Naive thymus-derived CD4-positive, alpha-beta T cell (primary cell): Measurements from ENCODE around the gene RFFL. TPM values are rescaled to one million over a fixed set of nuclear protein-coding genes. Genes with fewer than 3 reads are reported as not detected.
"Not testable (repeated sequence)": the region's sequence is repeated elsewhere in the genome, so short reads cannot be mapped to it uniquely, and the experiment has no call there.

ENCODE experiments used
- ATAC-seq: fragments of 150-1000 bp; cut with Tn5 transposase; 2 replicates; pipeline ENCODE4 v1.10.0; 2021; ENCODE audit warnings: mild to moderate bottlenecking, moderate library complexity
- CTCF ChIA-PET: fragments of 350-600 bp; sonication (Branson Sonifier 250); formaldehyde crosslinking; loops from one replicate; lab custom pipeline; 2021; ENCODE audit warnings: antibody characterized with exemption; lab: Charles Lee
- POLR2A ChIA-PET: fragments of 350-600 bp; sonication (Branson Sonifier 250); formaldehyde crosslinking; loops from one replicate; lab custom pipeline; 2021; ENCODE audit warnings: antibody characterized with exemption, inconsistent platforms; lab: Charles Lee
- DNase-seq, 9 donors: peaks; one replicate each; pipeline versions ENCODE4 v3.0.0 to v3.0.0-alpha.2; 2020 to 2022; ENCODE audit warnings: mixed read lengths in 1 of 9
- H3K27ac ChIP-seq: one replicate; pipeline ENCODE4 v1.7.0; 2013; ENCODE audit warnings: mild to moderate bottlenecking, low read depth, low read length, moderate library complexity
- H3K27me3 ChIP-seq, 2 donors: one replicate each; pipeline ENCODE4 v1.7.0; 2013; ENCODE audit warnings: low read length in 2 of 2, mild to moderate bottlenecking in 2 of 2, moderate library complexity in 2 of 2; ENCODE audit not compliant: control insufficient read depth in 2 of 2, insufficient read depth in 2 of 2
- H3K36me3 ChIP-seq, 3 experiments: 1 replicate in 2 of 3; 2 replicates in 1 of 3; pipeline ENCODE4 v1.7.0; 2013; ENCODE audit warnings: low read length in 3 of 3, mild to moderate bottlenecking in 3 of 3, moderate library complexity in 1 of 3; ENCODE audit not compliant: insufficient read depth in 3 of 3, control insufficient read depth in 2 of 3
- H3K4me1 ChIP-seq, 2 donors: one replicate each; pipeline ENCODE4 v1.7.0; 2013; ENCODE audit warnings: low read length in 2 of 2, mild to moderate bottlenecking in 2 of 2, moderate library complexity in 1 of 2; ENCODE audit not compliant: control insufficient read depth in 2 of 2, insufficient read depth in 2 of 2
- H3K4me3 ChIP-seq: 2 replicates; pipeline ENCODE4 v1.7.0; 2013; ENCODE audit warnings: mild to moderate bottlenecking, low read length
- H3K9me3 ChIP-seq, 3 experiments: 1 replicate in 2 of 3; 2 replicates in 1 of 3; pipeline ENCODE4 v1.7.0; 2013; ENCODE audit warnings: low read length in 3 of 3; ENCODE audit not compliant: control insufficient read depth in 2 of 3
- H3K27ac Mint-ChIP-seq, 9 donors: one replicate each; pipeline ENCODE4 v1.8.0; 2020 to 2022; ENCODE audit warnings: mixed read lengths in 9 of 9, mild to moderate bottlenecking in 8 of 9, moderate library complexity in 5 of 9, inconsistent platforms in 2 of 9
- H3K27me3 Mint-ChIP-seq, 5 donors: one replicate each; pipeline ENCODE4 v1.8.0; 2021 to 2022; ENCODE audit warnings: mixed read lengths in 5 of 5, mild to moderate bottlenecking in 1 of 5
- H3K36me3 Mint-ChIP-seq, 5 donors: one replicate each; pipeline ENCODE4 v1.8.0; 2020 to 2022; ENCODE audit warnings: mixed read lengths in 5 of 5, mild to moderate bottlenecking in 3 of 5, inconsistent platforms in 1 of 5
- H3K4me1 Mint-ChIP-seq, 7 donors: one replicate each; pipeline ENCODE4 v1.8.0; 2020 to 2022; ENCODE audit warnings: mixed read lengths in 7 of 7, mild to moderate bottlenecking in 3 of 7, inconsistent platforms in 1 of 7
- H3K4me3 Mint-ChIP-seq, 10 donors: one replicate each; pipeline ENCODE4 v1.8.0; 2020 to 2022; ENCODE audit warnings: mild to moderate bottlenecking in 10 of 10, mixed read lengths in 10 of 10, moderate library complexity in 6 of 10, inconsistent platforms in 2 of 10
- H3K9me3 Mint-ChIP-seq, 11 donors: one replicate each; pipeline ENCODE4 v1.8.0; 2020 to 2022; ENCODE audit warnings: mixed read lengths in 11 of 11, mild to moderate bottlenecking in 4 of 11, inconsistent platforms in 1 of 11, moderate library complexity in 1 of 11
- intact Hi-C, 2 donors: fragments of 100-400 bp; cut with micrococcal nuclease; formaldehyde crosslinking; loops; one replicate each; pipeline ENCODE4 v1.15.1; 2023
- polyA plus RNA-seq, 2 donors: library from polyadenylated mRNA; unstranded; fragments of 300-500 nt; fragmentation: Illumina TruSeq; gene quantifications; one replicate each; pipeline ENCODE4 v1.2.3, GENCODE V29; 2021
- total RNA-seq, 6 experiments: library from RNA in 5 of 6; stranded (reverse) in 5 of 6; gene quantifications; 1 replicate in 5 of 6; 2 replicates in 1 of 6; pipeline ENCODE4 v1.2.3 and lab custom pipeline; 2021 to 2026

Gene RFFL
- total RNA-seq (10 to 100 TPM; 45.0 to 74.7 (median 55.7) TPM), polyA plus RNA-seq (10 to 100 TPM; 36.4 to 47.1 TPM), total RNA-seq (lab: John Stamatoyannopoulos, UW) (52.0 reads per million, percentile 72 among the genes with 10 or more reads in this experiment)

- H3K4me1 ChIP-seq: peaks cover 21 to 29% of the 10 kb centered on the region in 2 donors
- peaks cover 0 to 3% (median 0%) of the 10 kb centered on the region in 3 experiments for H3K36me3 ChIP-seq
- no peaks in the 10 kb centered on the region for H3K27me3 Mint-ChIP-seq
- peak within 1 kb of the TSS; percentile 71 to 89 (median 80) for H3K4me3 Mint-ChIP-seq
- ChIA-PET CTCF (interaction anchor here (0.6 to 4.6 kb wide), 23 partner anchors 10 to 893 kb away, joined by 3 to 58 read pairs (median 6); partner anchors contain the start of genes LIG3 and RAD51D), POLR2A (interaction anchor here (0.6 to 7.9 kb wide), 20 partner anchors 14 to 515 kb away, joined by 3 to 132 read pairs (median 4); partner anchors contain the start of genes CCT6B, LIG3, PEX12 and RAD51D)
- H3K9me3 Mint-ChIP-seq: peaks cover 0 to 1% (median 0%) of the 10 kb centered on the region in 11 donors
- H3K4me1 Mint-ChIP-seq: peaks cover 37 to 80% (median 65%) of the 10 kb centered on the region in 7 donors
- peak within 1 kb of the TSS; percentile 88 to 97 (median 94) for H3K27ac Mint-ChIP-seq
- H3K9me3 ChIP-seq: no peaks in the 10 kb centered on the region
- DNase-seq: peak; percentile 45 to 92 (median 80)
- H3K27ac ChIP-seq: peak within 1 kb of the TSS; percentile 71
- peak within 1 kb of the TSS; percentile 8 for H3K4me3 ChIP-seq
- peaks cover 7 to 41% (median 18%) of the 10 kb centered on the region in 5 donors for H3K36me3 Mint-ChIP-seq
- H3K27me3 ChIP-seq: no peaks in the 10 kb centered on the region
- ATAC-seq: peak; percentile 99
- intact Hi-C loops: loop anchor here (1.0 kb wide), 12 partner anchors 10 to 521 kb away; partner anchors contain the start of genes RAD51D (in 2 of the 2), CCT6B (in 1 of the 2) and ZNF830 (in 1 of the 2)
Observed at GRCh38 chr17:35063514-35064223, at the start of gene RFFL. Gene RFFL (minus strand): TSS chr17:35063707. CDS start chr17:35026553, 37,154 bp downstream.

GRCh38 chr17:35110791-35111190 lies 47.3 kb upstream of the RFFL start:
- H3K27me3 Mint-ChIP-seq, intact Hi-C loops, H3K9me3 Mint-ChIP-seq, H3K4me3 Mint-ChIP-seq, H3K4me1 ChIP-seq, ATAC-seq, H3K9me3 ChIP-seq, H3K27ac ChIP-seq, H3K27me3 ChIP-seq, H3K4me3 ChIP-seq, H3K27ac Mint-ChIP-seq, DNase-seq: not testable (repeated sequence)
- Mint-ChIP-seq H3K4me1 (peaks cover under 1 to 18% (median 7%) of the 10 kb centered on the region in 7 donors), H3K36me3 (peaks cover 9 to 27% (median 16%) of the 10 kb centered on the region in 5 donors)
- POLR2A ChIA-PET: interaction anchor here (1.7 kb wide), 1 partner anchor 21 kb away, joined by 4 read pairs; no protein-coding TSS in a partner anchor
- H3K36me3 ChIP-seq: peaks cover 0 to 11% (median 0%) of the 10 kb centered on the region in 3 experiments
- CTCF ChIA-PET: interaction anchor here (0.8 to 1.3 kb wide), 2 partner anchors 11 to 292 kb away, joined by 3 to 4 read pairs; no protein-coding TSS in a partner anchor

- Mint-ChIP-seq H3K27ac (peak overlapping the region in 2 of 9 donors; percentile 34 to 65), H3K4me1 (peaks cover 0 to 5% (median 0%) of the 10 kb centered on the region in 7 donors), H3K4me3 (no peak overlapping the region), H3K9me3 (peaks cover 0 to 5% (median 0%) of the 10 kb centered on the region in 11 donors), H3K36me3 (peaks cover 17 to 56% (median 33%) of the 10 kb centered on the region in 5 donors), H3K27me3 (no peaks in the 10 kb centered on the region)
- Histone ChIP-seq H3K27ac (no peak overlapping the region), H3K4me1 (no peaks in the 10 kb centered on the region), H3K9me3 (no peaks in the 10 kb centered on the region), H3K4me3 (no peak overlapping the region), H3K27me3 (no peaks in the 10 kb centered on the region), H3K36me3 (peaks cover 0 to 48% (median 0%) of the 10 kb centered on the region in 3 experiments)
- intact Hi-C loops: no loop called here
- POLR2A ChIA-PET: interaction anchor here (1.2 kb wide), 1 partner anchor 14 kb away, joined by 3 read pairs; no protein-coding TSS in a partner anchor
- no peak for ATAC-seq
- no peak for DNase-seq
- CTCF ChIA-PET: interaction anchor here (2.1 kb wide), 1 partner anchor 14 kb away, joined by 8 read pairs; no protein-coding TSS in a partner anchor
Observed at GRCh38 chr17:35104844-35105450, 41.4 kb upstream of the RFFL start.

- H3K4me3 Mint-ChIP-seq: no peak overlapping the region
- H3K4me1 Mint-ChIP-seq: peaks cover 0 to 5% (median 0%) of the 10 kb centered on the region in 7 donors
- H3K36me3 Mint-ChIP-seq: peaks cover 18 to 59% (median 33%) of the 10 kb centered on the region in 5 donors
- DNase-seq: no peak
- CTCF ChIA-PET: interaction anchor here (0.9 kb wide), 1 partner anchor 12 kb away, joined by 5 read pairs; no protein-coding TSS in a partner anchor
- H3K36me3 ChIP-seq: peaks cover 0 to 58% (median 0%) of the 10 kb centered on the region in 3 experiments
- no peak overlapping the region for H3K4me3 ChIP-seq
- H3K27ac ChIP-seq: no peak overlapping the region
- H3K9me3 Mint-ChIP-seq: peaks cover 0 to 5% (median 0%) of the 10 kb centered on the region in 11 donors
- H3K27me3 Mint-ChIP-seq: no peaks in the 10 kb centered on the region
- intact Hi-C loops: no loop called here
- no peaks in the 10 kb centered on the region for H3K4me1 ChIP-seq
- ATAC-seq: no peak
- H3K27me3 ChIP-seq: no peaks in the 10 kb centered on the region
- H3K9me3 ChIP-seq: no peaks in the 10 kb centered on the region
- POLR2A ChIA-PET: interaction anchor here (0.8 to 1.3 kb wide), 2 partner anchors 20 to 135 kb away, joined by 3 read pairs; no protein-coding TSS in a partner anchor
- no peak overlapping the region for H3K27ac Mint-ChIP-seq
Observed at GRCh38 chr17:35103271-35103670, 39.8 kb upstream of the RFFL start.

- H3K27ac ChIP-seq: no peak overlapping the region
- H3K9me3 Mint-ChIP-seq: peaks cover 0 to 5% (median 0%) of the 10 kb centered on the region in 11 donors
- CTCF ChIA-PET: interaction anchor here (1.2 kb wide), 1 partner anchor 15 kb away, joined by 3 read pairs; no protein-coding TSS in a partner anchor
- H3K4me3 Mint-ChIP-seq: no peak overlapping the region
- H3K27ac Mint-ChIP-seq: no peak overlapping the region
- no peak overlapping the region for H3K4me3 ChIP-seq
- H3K4me1 ChIP-seq: no peaks in the 10 kb centered on the region
- H3K36me3 Mint-ChIP-seq: peaks cover 18 to 58% (median 27%) of the 10 kb centered on the region in 5 donors
- intact Hi-C loops: no loop called here
- no peaks in the 10 kb centered on the region for H3K27me3 Mint-ChIP-seq
- ATAC-seq (no peak), DNase-seq (no peak)
- H3K27me3 ChIP-seq: no peaks in the 10 kb centered on the region
- H3K4me1 Mint-ChIP-seq: peaks cover 0 to 5% (median 0%) of the 10 kb centered on the region in 7 donors
- H3K9me3 ChIP-seq: no peaks in the 10 kb centered on the region
- peaks cover 0 to 56% (median 0%) of the 10 kb centered on the region in 3 experiments for H3K36me3 ChIP-seq
- POLR2A ChIA-PET: interaction anchor here (1.3 kb wide), 1 partner anchor 19 kb away, joined by 3 read pairs; no protein-coding TSS in a partner anchor
Observed at GRCh38 chr17:35101725-35102124, 38.2 kb upstream of the RFFL start.

- H3K4me1 ChIP-seq: no peaks in the 10 kb centered on the region
- Mint-ChIP-seq H3K27me3 (no peaks in the 10 kb centered on the region), H3K36me3 (peaks cover 11 to 51% (median 20%) of the 10 kb centered on the region in 5 donors), H3K9me3 (no peaks in the 10 kb centered on the region), H3K4me3 (no peak overlapping the region), H3K27ac (no peak overlapping the region), H3K4me1 (peaks cover 0 to 5% (median 0%) of the 10 kb centered on the region in 7 donors)
- no peaks in the 10 kb centered on the region for H3K27me3 ChIP-seq
- no peak overlapping the region for H3K27ac ChIP-seq
- peaks cover 0 to 50% (median 0%) of the 10 kb centered on the region in 3 experiments for H3K36me3 ChIP-seq
- H3K4me3 ChIP-seq: no peak overlapping the region
- H3K9me3 ChIP-seq: no peaks in the 10 kb centered on the region
- CTCF ChIA-PET: interaction anchor here (1.2 kb wide), 1 partner anchor 16 kb away, joined by 3 read pairs; no protein-coding TSS in a partner anchor
- DNase-seq (no peak), ATAC-seq (no peak)
- POLR2A ChIA-PET: no interaction called here
- intact Hi-C loops: no loop called here
Observed at GRCh38 chr17:35101036-35101435, 37.5 kb upstream of the RFFL start.
